IMR-90 (cell line): ENCODE results near the gene ENPP3. TPM values are rescaled to one million over a fixed set of nuclear protein-coding genes. Genes with fewer than 3 reads are reported as not detected.

Source experiments
- ATAC-seq: fragments of 200-7000 bp; cut with Tn5 transposase; 2 replicates; pipeline ENCODE4 v1.9.1; 2020; ENCODE audit warnings: low read depth, mild to moderate bottlenecking, moderate library complexity
- BruUV-seq: library from RNA; stranded (reverse); fragments of 400-500 nt; replicated peaks from 2 replicates; lab custom pipeline; 2021; lab: Mats Ljungman, UMichigan
- CTCF ChIA-PET: fragments of 300-600 bp; formaldehyde crosslinking; extraction: SDS; loops from one replicate; lab custom pipeline; 2021; ENCODE audit warnings: antibody characterized with exemption; lab: Yijun Ruan, JAX
- POLR2A ChIA-PET: fragments of 300-600 bp; sonication (Branson Sonifier 250); formaldehyde crosslinking; loops from one replicate; lab custom pipeline; 2022; ENCODE audit warnings: antibody characterized with exemption; ENCODE audit not compliant: unreplicated experiment; lab: Charles Lee
- DNase-seq: peaks from one replicate; pipeline ENCODE4 v3.0.0; 2013
- H2AFZ ChIP-seq: replicated peaks from 2 replicates; pipeline ENCODE3; 2013; ENCODE audit warnings: low read length, mild to moderate bottlenecking; ENCODE audit not compliant: poor library complexity
- H2AK5ac ChIP-seq: 2 replicates; pipeline ENCODE4 v1.6.1; 2013; ENCODE audit warnings: low read depth, low read length, inconsistent platforms
- H2AK9ac ChIP-seq: replicated peaks from 2 replicates; pipeline ENCODE3; 2013; ENCODE audit warnings: mild to moderate bottlenecking, low read depth, low read length, moderate library complexity; ENCODE audit not compliant: poor library complexity
- H2BK120ac ChIP-seq: 2 replicates; pipeline ENCODE4 v1.6.1; 2013; ENCODE audit warnings: low read depth, low read length, inconsistent platforms
- H2BK15ac ChIP-seq: 3 replicates; pipeline ENCODE4 v1.6.1; 2013; ENCODE audit warnings: low read depth, low read length, inconsistent platforms
- H2BK20ac ChIP-seq: 2 replicates; pipeline ENCODE4 v1.6.1; 2013; ENCODE audit warnings: low read depth, mild to moderate bottlenecking, inconsistent platforms, low read length, moderate library complexity
- H2BK5ac ChIP-seq: 2 replicates; pipeline ENCODE4 v1.6.1; 2013; ENCODE audit warnings: mild to moderate bottlenecking, low read depth, low read length, inconsistent platforms; ENCODE audit not compliant: poor library complexity, severe bottlenecking
- H3K14ac ChIP-seq: replicated peaks from 2 replicates; pipeline ENCODE4 v1.6.1; 2013; ENCODE audit warnings: low read depth, low read length, inconsistent platforms
- H3K18ac ChIP-seq: 2 replicates; pipeline ENCODE4 v1.6.1; 2013; ENCODE audit warnings: low read depth, low read length, control low read depth
- H3K23ac ChIP-seq: 2 replicates; pipeline ENCODE4 v1.6.1; 2013; ENCODE audit warnings: low read depth, low read length, inconsistent platforms
- H3K27ac ChIP-seq: 2 replicates; pipeline ENCODE4 v1.5.1; 2013; ENCODE audit warnings: mild to moderate bottlenecking, control low read depth, low read length; ENCODE audit not compliant: insufficient read depth
- H3K27me3 ChIP-seq: 2 replicates; pipeline ENCODE4 v1.6.1; 2013; ENCODE audit warnings: low read length; ENCODE audit not compliant: control insufficient read depth, insufficient read depth
- H3K36me3 ChIP-seq: 2 replicates; pipeline ENCODE4 v1.6.1; 2013; ENCODE audit warnings: low read length, mixed read lengths; ENCODE audit not compliant: control insufficient read depth, insufficient read depth
- H3K4ac ChIP-seq: 2 replicates; pipeline ENCODE4 v1.6.1; 2013; ENCODE audit warnings: low read depth, low read length, inconsistent platforms
- H3K4me1 ChIP-seq: 2 replicates; pipeline ENCODE4 v1.6.1; 2013; ENCODE audit warnings: low read length, mixed read lengths; ENCODE audit not compliant: control insufficient read depth, insufficient read depth
- H3K4me2 ChIP-seq: 2 replicates; pipeline ENCODE4 v1.6.1; 2013; ENCODE audit warnings: low read depth, mild to moderate bottlenecking, control low read depth, low read length, moderate library complexity
- H3K4me3 ChIP-seq: 2 replicates; pipeline ENCODE4 v1.5.1; 2013; ENCODE audit warnings: low read depth, mild to moderate bottlenecking, control low read depth, low read length, moderate library complexity; ENCODE audit not compliant: insufficient read depth
- H3K56ac ChIP-seq: 2 replicates; pipeline ENCODE4 v1.6.1; 2013; ENCODE audit warnings: low read length, inconsistent platforms; ENCODE audit not compliant: insufficient read depth; ENCODE audit errors: extremely low read depth
- H3K79me1 ChIP-seq, 2 experiments: 2 replicates each; pipeline ENCODE4 v1.6.1; 2013; ENCODE audit warnings: low read length in 2 of 2, inconsistent platforms in 1 of 2, low read depth in 1 of 2
- H3K9ac ChIP-seq: 2 replicates; pipeline ENCODE4 v1.6.1; 2013; ENCODE audit warnings: low read depth, low read length, control low read depth
- H3K9me1 ChIP-seq: 2 replicates; pipeline ENCODE4 v1.6.1; 2013; ENCODE audit warnings: low read length, inconsistent platforms; ENCODE audit not compliant: insufficient read depth
- H3K9me3 ChIP-seq: 2 replicates; pipeline ENCODE4 v1.6.1; 2013; ENCODE audit warnings: low read length; ENCODE audit not compliant: control insufficient read depth, insufficient read depth
- H4K20me1 ChIP-seq: 2 replicates; pipeline ENCODE4 v1.6.1; 2013; ENCODE audit warnings: low read length, inconsistent platforms; ENCODE audit not compliant: insufficient read depth
- H4K5ac ChIP-seq: 2 replicates; pipeline ENCODE4 v1.6.1; 2013; ENCODE audit warnings: mild to moderate bottlenecking, low read depth, low read length, control low read depth
- H4K8ac ChIP-seq, 2 experiments: 2 replicates each; pipeline ENCODE4 v1.6.1; 2013; ENCODE audit warnings: low read depth in 2 of 2, low read length in 2 of 2, control low read depth in 1 of 2, inconsistent platforms in 1 of 2
- H4K91ac ChIP-seq: 2 replicates; pipeline ENCODE4 v1.6.1; 2013; ENCODE audit warnings: low read depth, low read length, inconsistent platforms; ENCODE audit not compliant: insufficient read depth
- BHLHE40 ChIP-seq: fragments of 150-350 bp; IDR thresholded peaks from 2 replicates; pipeline ENCODE4 v1.6.1; 2016; ENCODE audit warnings: mild to moderate bottlenecking, low read depth, low read length
- CEBPB ChIP-seq: IDR thresholded peaks from 2 replicates; pipeline ENCODE4 v1.6.1; 2012; ENCODE audit warnings: low read depth, low read length, improper control_type of control experiment
- CHD1 ChIP-seq: IDR thresholded peaks from 2 replicates; pipeline ENCODE4 v1.6.1; 2012; ENCODE audit warnings: low read depth, low read length, improper control_type of control experiment
- FOS ChIP-seq: fragments of 150-350 bp; IDR thresholded peaks from 2 replicates; pipeline ENCODE4 v1.6.1; 2016; ENCODE audit warnings: low read depth, low read length
- MAFK ChIP-seq: IDR thresholded peaks from 2 replicates; pipeline ENCODE4 v1.6.1; 2012; ENCODE audit warnings: low read depth, low read length, improper control_type of control experiment
- MAZ ChIP-seq: IDR thresholded peaks from 2 replicates; pipeline ENCODE4 v1.6.1; 2012; ENCODE audit warnings: low read depth, mild to moderate bottlenecking, low read length, improper control_type of control experiment, moderate library complexity, borderline replicate concordance
- MXI1 ChIP-seq: IDR thresholded peaks from 2 replicates; pipeline ENCODE4 v1.6.1; 2012; ENCODE audit warnings: low read depth, mild to moderate bottlenecking, low read length, moderate library complexity, borderline replicate concordance
- NFE2L2 ChIP-seq: fragments of 150-350 bp; IDR thresholded peaks from 2 replicates; pipeline ENCODE4 v1.6.1; 2016; ENCODE audit warnings: low read depth, mild to moderate bottlenecking, low read length
- POLR2A ChIP-seq: IDR thresholded peaks from 2 replicates; pipeline ENCODE4 v1.6.1; 2012; ENCODE audit warnings: mild to moderate bottlenecking, low read depth, low read length
- RAD21 ChIP-seq: IDR thresholded peaks from 2 replicates; pipeline ENCODE4 v1.6.1; 2012; ENCODE audit warnings: low read length, improper control_type of control experiment
- RCOR1 ChIP-seq: IDR thresholded peaks from 2 replicates; pipeline ENCODE4 v1.6.1; 2012; ENCODE audit warnings: mild to moderate bottlenecking, low read length, improper control_type of control experiment; ENCODE audit not compliant: insufficient replicate concordance
- RFX5 ChIP-seq: IDR thresholded peaks from 2 replicates; pipeline ENCODE4 v1.8.0; 2012; ENCODE audit warnings: low read depth, mild to moderate bottlenecking, low read length, moderate library complexity
- SMC3 ChIP-seq: fragments of 150-350 bp; IDR thresholded peaks from 2 replicates; pipeline ENCODE4 v1.6.1; 2016; ENCODE audit warnings: low read depth, mild to moderate bottlenecking, antibody characterized with exemption, low read length, moderate library complexity
- WGBS, 2 experiments: methylation state at CpG; one replicate each; pipeline versions ENCODE4 v1.1.5 to v1.1.7; 2013; ENCODE audit warnings: missing lambda C conversion rate in 2 of 2; ENCODE audit not compliant: insufficient read length in 1 of 2; ENCODE audit errors: extremely low coverage in 2 of 2; 5-methylcytosine and 5-hydroxymethylcytosine counted together
- dilution Hi-C: fragments of 300-500 bp; cut with HindIII; formaldehyde crosslinking; loops from one replicate; pipeline ENCODE4 v1.14.3; 2018; ENCODE audit warnings: low sequenced_read_pairs; ENCODE audit not compliant: unreplicated experiment
- in situ Hi-C: fragments of 300-500 bp; cut with MboI; formaldehyde crosslinking; loops from 3 replicates; pipeline ENCODE4 v1.14.3; 2019; ENCODE audit warnings: low sequenced_read_pairs, inconsistent platforms, mixed read lengths
- intact Hi-C: fragments of 100-400 bp; cut with micrococcal nuclease; formaldehyde crosslinking; loops from 2 replicates; pipeline ENCODE4 v1.10.0; 2022
- polyA plus RNA-seq, 3 experiments: library from polyadenylated mRNA; depleted of rRNA; stranded (reverse); fragments of >200 nt; gene quantifications; 2 replicates each; pipeline ENCODE4 v1.2.3, GENCODE V29; 2012; ENCODE audit warnings: low replicate concordance in 1 of 3
- total RNA-seq: library from RNA; depleted of rRNA; stranded (reverse); fragments of >200 nt; gene quantifications from 2 replicates; pipeline ENCODE4 v1.2.3, GENCODE V29; 2012
- TF ChIP-seq, protein P1 (sequence below): fragments of 150-350 bp; IDR thresholded peaks from 2 replicates; pipeline ENCODE4 v1.6.1; 2017; ENCODE audit warnings: mild to moderate bottlenecking, antibody characterized with exemption, low read length, low read depth
- TF ChIP-seq, protein P2 (sequence below): conservative IDR thresholded peaks from 2 replicates; pipeline ENCODE4 v1.5.1; 2012; ENCODE audit warnings: mild to moderate bottlenecking, low read depth, low read length, improper control_type of control experiment
- TF ChIP-seq, protein P3 (sequence below): fragments of 150-350 bp; IDR thresholded peaks from 2 replicates; pipeline ENCODE4 v1.6.1; 2016; ENCODE audit warnings: low read depth, mild to moderate bottlenecking, low read length, moderate library complexity, borderline replicate concordance

ENPP3 gene
- total and polyA plus RNA-seq, 2 of the 4 experiments (the other 2 are of a cell fraction), result under 0.01 to 0.05 TPM

DNA sequence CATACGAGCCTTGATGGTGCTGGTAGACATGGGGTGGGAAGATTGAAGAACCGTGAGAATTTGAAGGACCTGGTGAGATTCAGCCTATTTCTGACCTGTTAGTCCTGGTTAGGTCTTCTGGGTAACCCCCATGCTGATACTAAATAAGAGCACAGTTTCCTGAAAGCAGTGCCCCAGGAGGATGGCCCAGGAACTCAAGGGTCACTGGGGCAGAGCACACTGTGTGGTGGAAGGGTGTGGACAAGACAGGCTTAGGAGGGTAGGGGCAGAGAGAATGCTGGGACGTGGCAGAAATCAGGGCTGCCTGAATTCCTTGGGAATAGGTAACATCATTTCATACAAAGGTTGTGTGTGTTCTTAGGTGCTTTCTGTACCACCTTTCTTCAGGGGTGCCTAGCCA, 138.8 kb downstream of the ENPP3 start:
- in situ Hi-C loops (no loop called here), intact Hi-C loops (no loop called here), dilution Hi-C loops (no loop called here)
- no peak for ATAC-seq
- BruUV-seq, result no TSS peak
- peaks cover 2% of the 10 kb centered on the region; the same call in 1 of the 2 replicates for H3K4me1 ChIP-seq
- TF ChIP-seq MAFK (no peak), RFX5 (no peak), RCOR1 (no peak), SMC3 (no peak), RAD21 (no peak), NFE2L2 (no peak), CEBPB (no peak), CHD1 (no peak), POLR2A (no peak), MAZ (no peak), MXI1 (no peak), FOS (no peak), BHLHE40 (no peak)
- TF ChIP-seq, protein P1, sequence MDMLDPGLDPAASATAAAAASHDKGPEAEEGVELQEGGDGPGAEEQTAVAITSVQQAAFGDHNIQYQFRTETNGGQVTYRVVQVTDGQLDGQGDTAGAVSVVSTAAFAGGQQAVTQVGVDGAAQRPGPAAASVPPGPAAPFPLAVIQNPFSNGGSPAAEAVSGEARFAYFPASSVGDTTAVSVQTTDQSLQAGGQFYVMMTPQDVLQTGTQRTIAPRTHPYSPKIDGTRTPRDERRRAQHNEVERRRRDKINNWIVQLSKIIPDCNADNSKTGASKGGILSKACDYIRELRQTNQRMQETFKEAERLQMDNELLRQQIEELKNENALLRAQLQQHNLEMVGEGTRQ, result no peak
- TF ChIP-seq, protein P2, sequence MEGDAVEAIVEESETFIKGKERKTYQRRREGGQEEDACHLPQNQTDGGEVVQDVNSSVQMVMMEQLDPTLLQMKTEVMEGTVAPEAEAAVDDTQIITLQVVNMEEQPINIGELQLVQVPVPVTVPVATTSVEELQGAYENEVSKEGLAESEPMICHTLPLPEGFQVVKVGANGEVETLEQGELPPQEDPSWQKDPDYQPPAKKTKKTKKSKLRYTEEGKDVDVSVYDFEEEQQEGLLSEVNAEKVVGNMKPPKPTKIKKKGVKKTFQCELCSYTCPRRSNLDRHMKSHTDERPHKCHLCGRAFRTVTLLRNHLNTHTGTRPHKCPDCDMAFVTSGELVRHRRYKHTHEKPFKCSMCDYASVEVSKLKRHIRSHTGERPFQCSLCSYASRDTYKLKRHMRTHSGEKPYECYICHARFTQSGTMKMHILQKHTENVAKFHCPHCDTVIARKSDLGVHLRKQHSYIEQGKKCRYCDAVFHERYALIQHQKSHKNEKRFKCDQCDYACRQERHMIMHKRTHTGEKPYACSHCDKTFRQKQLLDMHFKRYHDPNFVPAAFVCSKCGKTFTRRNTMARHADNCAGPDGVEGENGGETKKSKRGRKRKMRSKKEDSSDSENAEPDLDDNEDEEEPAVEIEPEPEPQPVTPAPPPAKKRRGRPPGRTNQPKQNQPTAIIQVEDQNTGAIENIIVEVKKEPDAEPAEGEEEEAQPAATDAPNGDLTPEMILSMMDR, result no peak
- TF ChIP-seq, protein P3, sequence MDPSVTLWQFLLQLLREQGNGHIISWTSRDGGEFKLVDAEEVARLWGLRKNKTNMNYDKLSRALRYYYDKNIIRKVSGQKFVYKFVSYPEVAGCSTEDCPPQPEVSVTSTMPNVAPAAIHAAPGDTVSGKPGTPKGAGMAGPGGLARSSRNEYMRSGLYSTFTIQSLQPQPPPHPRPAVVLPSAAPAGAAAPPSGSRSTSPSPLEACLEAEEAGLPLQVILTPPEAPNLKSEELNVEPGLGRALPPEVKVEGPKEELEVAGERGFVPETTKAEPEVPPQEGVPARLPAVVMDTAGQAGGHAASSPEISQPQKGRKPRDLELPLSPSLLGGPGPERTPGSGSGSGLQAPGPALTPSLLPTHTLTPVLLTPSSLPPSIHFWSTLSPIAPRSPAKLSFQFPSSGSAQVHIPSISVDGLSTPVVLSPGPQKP, result no peak
- peaks cover 3% of the 10 kb centered on the region; the same call in 1 of the 2 replicates for H3K9me1 ChIP-seq
- H3K27ac ChIP-seq, result no peak overlapping the region
- H4K8ac ChIP-seq, result no peak overlapping the region
- H2BK120ac ChIP-seq, result no peak overlapping the region
- H4K20me1 ChIP-seq, result no peaks in the 10 kb centered on the region
- no peaks in the 10 kb centered on the region for H3K9me3 ChIP-seq
- CTCF ChIA-PET, result no interaction called here
- no peak for DNase-seq
- no peak overlapping the region for H3K14ac ChIP-seq
- no peak overlapping the region for H2BK15ac ChIP-seq
- no peak overlapping the region for H3K4me2 ChIP-seq
- no peaks in the 10 kb centered on the region for H3K79me1 ChIP-seq
- no peak overlapping the region for H3K4ac ChIP-seq
- H3K23ac ChIP-seq, result no peak overlapping the region
- peak overlapping the region; percentile 61 for H2AK9ac ChIP-seq
- POLR2A ChIA-PET, result no interaction called here
- H2AK5ac ChIP-seq, result no peak overlapping the region
- H2AFZ ChIP-seq, result no peak overlapping the region
- H3K9ac ChIP-seq, result no peak overlapping the region
- no peak overlapping the region for H3K56ac ChIP-seq
- no peak overlapping the region for H3K18ac ChIP-seq
- H2BK5ac ChIP-seq, result no peak overlapping the region
- H2BK20ac ChIP-seq, result no peak overlapping the region
- H3K27me3 ChIP-seq, result no peaks in the 10 kb centered on the region; the same call in 1 of the 2 replicates
- no peak overlapping the region for H4K5ac ChIP-seq
- no peaks in the 10 kb centered on the region for H3K36me3 ChIP-seq
- H3K4me3 ChIP-seq, result no peak overlapping the region
- 67% methylated on average over 1 of the region's 3 CpGs; no CpG with 5 or more reads in 1 of the 2 experiments for WGBS, 2 experiments
- H4K91ac ChIP-seq, result no peak overlapping the region
